Left renal cortex interstitium (tissue), 4 donors: ENCODE measurements around the gene IL22RA1. TPM values are rescaled to one million over a fixed set of nuclear protein-coding genes. Genes with fewer than 3 reads are reported as not detected.
A peak's percentile ranks its signal among the peaks of the same experiment; 100 is the strongest.

Source experiments
- DNase-seq, 4 donors: peaks; one replicate each; pipeline ENCODE4 v3.0.0-alpha.2; 2013; ENCODE audit warnings: low read depth in 4 of 4, low spot score in 2 of 4, missing footprints in 1 of 4
- polyA plus RNA-seq, 4 donors: library from polyadenylated mRNA; unstranded; fragments of 120-200 nt; gene quantifications; one replicate each; pipeline ENCODE4 v1.2.1, GENCODE V29; 2013; ENCODE audit not compliant: insufficient read length in 4 of 4

The IL22RA1 gene
- polyA plus RNA-seq, 4 donors = 2.8 to 3.9 (median 3.6) TPM

DNA sequence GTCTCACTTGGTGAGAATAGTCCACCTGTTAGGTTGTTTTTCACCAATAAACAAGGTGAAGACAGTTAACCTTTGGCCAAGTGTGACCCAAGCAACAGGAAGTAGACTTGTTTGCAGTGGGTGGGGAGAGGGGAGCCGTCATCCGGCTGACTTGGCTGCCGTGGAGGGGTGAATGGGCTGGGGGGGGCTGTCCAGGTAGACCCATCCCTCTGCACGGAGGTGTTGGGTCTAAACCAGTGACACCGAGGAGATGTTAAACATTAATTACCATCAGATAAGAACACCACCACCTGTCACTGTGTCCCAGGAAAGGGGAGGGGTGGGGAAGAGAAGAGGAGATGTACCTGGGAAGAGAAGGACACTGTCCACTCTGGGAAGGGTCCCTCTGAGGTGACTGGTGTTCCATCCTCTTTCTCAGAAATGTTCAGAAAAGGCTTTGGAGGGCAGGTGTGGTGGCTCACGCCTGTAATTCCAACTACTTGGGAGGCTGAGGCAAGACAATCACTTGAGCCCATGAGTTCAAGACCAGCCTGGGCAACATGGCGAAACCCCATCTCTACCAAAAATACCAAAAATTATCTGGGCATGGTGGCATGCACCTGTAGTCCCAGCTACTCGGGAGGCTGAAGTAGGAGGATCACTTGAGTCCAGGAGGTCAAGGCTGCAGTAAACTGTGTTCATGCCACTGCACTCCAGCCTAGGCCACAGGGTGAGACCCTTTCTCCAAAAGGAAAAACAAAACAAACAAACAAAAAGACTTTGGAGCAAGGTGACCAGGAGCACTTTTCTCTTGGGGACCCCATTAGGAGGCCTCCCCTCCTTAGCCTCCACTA, 24.3 kb downstream of the IL22RA1 start:
- DNase-seq = no peak

GRCh38 chr1:24117722-24118409, 25.1 kb downstream of the IL22RA1 start:
- DNase-seq = no peak

- no peak for DNase-seq
Measured at GRCh38 chr1:24117132-24117531, 25.8 kb downstream of the IL22RA1 start.

- no peak for DNase-seq
Measured at GRCh38 chr1:24114753-24115152, 28.2 kb downstream of the IL22RA1 start.

- no peak for DNase-seq
Measured at GRCh38 chr1:24113641-24114033, 29.3 kb downstream of the IL22RA1 start.

- peak in 1 of 4 donors; percentile 51 for DNase-seq
Measured at GRCh38 chr1:24111996-24112779, 30.8 kb downstream of the IL22RA1 start, which contains the start of gene MYOM3. Gene MYOM3 (minus strand): TSS chr1:24112135. CDS start chr1:24108636, 3,499 bp downstream.

GRCh38 chr1:24111262-24111995, 31.5 kb downstream of the IL22RA1 start:
- no peak for DNase-seq

DNA sequence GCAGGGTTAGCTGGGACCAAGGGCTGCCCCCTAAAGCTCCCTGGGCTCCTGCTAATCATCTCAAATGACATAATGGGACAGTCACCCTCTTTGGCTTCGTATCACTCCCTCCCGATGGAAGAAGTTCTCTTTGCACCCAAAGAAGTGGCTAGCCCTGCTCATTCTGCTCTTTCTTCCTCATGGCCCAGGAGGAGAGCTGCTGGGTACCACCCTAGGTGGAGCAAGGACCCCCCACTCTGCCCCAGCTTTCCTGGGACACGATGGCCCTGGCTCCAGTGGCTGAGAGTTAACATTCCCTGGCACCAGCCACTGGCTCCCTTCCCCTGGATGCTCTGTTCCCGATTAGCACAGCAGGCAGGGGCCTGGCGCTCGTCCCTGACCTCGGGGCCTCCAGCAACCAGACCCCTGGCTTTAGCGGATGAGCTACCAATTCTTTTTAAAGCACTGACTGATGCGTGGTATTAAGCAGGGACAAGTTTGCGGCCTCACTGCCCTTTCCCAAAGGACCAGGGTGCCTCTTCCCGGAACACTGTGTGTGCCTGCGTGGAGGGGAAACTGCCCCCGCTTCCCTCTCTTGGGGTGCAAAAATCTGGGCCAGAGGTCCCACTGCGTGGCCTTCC, 32.2 kb downstream of the IL22RA1 start:
- no peak for DNase-seq

GRCh38 chr1:24109686-24110475, 33.1 kb downstream of the IL22RA1 start:
- DNase-seq = no peak

- no peak for DNase-seq
Measured at GRCh38 chr1:24109166-24109483, 33.8 kb downstream of the IL22RA1 start.

DNA sequence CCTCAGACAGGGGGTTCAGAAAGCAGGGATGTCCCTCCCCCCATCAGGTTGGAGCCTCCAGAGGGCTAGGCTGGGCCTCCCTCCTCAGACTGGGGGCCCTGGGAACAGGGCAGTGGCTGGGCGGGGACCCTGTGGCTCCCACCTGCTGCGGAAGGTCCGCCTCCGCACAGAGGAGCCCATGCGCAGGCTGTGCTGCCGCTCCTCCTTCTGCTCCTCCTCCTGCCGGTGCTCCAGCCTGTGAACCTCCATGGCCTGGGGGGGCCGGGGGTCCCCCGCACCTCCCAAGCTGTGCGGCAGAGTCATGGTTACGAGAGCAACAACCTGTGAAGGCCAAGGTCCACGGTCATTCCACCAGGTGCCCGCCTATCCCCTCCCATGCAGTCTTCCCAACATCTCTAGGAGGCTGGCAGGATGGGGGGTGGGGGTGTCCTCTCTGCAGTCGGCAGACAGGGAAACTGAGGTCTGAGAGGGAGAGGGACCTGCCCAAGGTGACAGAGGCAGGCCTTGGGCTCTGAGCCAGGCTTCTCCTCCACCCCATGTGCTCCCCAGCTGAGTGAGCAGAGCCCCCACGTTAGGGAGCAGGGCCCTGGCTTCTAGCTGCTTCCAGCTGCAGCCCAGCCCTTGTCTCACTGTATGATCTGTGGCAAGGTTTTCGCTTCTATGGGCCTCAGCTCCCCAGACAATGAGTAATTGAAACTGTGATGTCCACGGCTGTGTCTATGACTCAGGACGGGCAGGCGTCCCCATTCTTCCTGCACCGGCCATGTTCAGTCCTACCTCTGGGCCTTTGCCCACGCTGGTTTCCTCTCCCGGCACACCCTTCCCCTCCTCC, 34.4 kb downstream of the IL22RA1 start:
- DNase-seq = no peak

DNA sequence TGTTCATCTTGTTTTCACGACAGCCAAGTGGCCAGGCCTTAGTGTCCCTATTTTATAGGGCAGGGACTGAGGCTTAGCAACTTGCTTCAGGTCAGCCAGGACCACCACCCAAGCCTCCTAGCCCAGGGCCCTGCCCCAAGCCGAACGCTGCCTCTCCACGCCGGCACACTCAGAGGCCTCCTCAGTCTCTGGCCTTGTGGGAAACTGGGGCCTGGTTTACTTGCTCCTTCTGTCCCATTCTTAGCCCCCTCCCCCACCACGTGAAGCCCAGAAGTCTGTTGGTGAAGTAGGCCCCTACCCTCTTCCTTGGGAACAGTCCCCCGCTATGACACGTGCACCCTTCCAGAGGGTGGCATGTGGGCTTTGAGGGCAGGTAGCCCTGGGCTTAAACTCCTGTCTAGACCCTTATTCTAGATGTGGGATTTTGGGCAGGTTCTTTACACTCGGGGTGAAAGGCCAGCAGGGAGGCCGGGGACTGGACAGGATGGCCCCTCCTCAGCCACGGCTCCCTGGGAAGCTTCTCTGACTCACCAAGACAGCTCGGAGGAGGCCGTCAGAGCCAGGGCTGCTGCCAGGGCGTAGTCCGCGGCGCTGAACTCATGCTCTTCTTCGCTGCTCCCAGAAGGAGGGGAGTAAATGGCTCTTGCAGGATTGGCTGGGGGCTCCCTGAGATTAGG, 35.3 kb downstream of the IL22RA1 start:
- no peak for DNase-seq

DNA sequence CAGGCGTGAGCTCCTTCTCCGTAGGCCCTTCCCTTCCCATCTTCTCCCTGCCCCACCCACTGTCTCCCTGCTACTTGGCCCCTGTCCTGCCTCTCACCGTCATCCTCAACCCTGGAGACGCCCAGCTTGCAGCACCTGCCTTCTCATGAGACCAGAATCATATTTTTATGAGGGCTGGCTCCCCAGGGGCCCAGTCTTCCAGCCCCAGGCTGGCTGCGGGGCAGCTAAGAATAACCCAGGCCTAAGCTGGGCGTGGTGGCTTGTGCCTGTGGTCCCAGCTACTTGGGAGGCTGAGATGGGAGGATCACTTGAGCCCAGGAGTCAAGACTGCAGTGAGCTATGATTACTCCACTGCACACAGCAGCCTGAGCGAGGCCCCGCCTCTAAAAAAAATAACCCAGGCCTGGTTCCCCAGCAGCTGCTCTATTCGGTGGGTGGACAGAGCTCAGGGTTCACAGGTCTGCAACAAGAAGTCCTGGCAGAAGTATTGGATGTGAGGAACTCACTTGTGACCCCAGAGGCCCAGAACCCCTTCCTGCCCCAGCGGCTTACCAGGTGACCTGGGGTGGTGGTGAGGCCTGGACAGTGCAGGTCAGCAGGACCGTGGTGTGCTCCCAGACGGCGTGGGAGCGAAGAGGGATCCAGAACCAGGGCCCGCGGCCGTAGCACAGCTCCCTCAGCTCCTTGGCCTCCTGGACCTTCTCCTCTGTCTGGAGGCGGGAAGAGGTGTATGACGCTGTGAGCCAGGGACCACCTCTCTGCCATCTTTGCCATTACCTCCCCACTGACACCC, 37.4 kb downstream of the IL22RA1 start:
- no peak for DNase-seq

DNA sequence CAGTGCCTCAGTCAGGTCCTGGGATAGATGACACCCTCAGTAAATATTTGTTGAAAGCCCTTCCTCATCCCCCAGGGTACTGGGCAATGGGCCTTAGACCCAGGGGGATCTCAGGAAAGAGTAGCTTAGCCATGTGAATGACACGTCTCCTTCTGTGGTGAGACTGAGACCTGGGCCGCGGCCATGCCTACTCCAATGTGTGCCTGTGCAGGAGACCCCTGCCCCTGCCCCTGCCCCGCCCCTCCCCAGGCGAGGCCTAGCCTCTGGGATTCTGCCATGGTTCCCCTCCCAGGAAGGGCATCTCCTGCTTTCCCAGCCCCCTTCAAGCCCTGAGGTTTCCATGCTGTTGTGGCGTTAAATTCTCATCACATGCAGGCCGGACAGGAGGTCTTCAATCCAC, 38.1 kb downstream of the IL22RA1 start:
- DNase-seq = no peak

- no peak for DNase-seq
Measured at GRCh38 chr1:24103879-24104278, 39.1 kb downstream of the IL22RA1 start.

- no peak for DNase-seq
Measured at GRCh38 chr1:24103408-24103807, 39.5 kb downstream of the IL22RA1 start.

DNA sequence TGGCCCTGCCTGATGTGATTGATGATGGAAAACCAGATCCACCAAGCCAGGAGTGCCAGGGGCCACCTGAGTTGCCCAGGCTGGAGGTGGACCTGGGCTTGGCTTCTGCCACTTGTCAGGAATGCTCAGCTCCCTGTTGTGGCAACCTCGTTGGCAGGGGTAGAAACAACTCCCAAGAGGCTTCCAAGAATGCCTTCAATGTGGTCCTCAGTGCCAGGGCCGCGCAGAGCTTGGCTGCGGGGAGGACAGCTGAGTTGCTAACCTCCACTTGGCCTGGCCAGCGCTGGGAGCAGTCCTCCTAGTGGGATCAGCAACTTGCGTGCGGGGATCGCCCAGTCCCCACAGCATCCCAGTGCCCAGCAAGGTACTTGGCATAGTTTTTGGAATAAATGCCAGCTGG, 40.0 kb downstream of the IL22RA1 start:
- DNase-seq = no peak
